Upper lobe of left lung (tissue), 6 donors: ENCODE data around the gene IL1RAPL1. TPM values are rescaled to one million over a fixed set of nuclear protein-coding genes. Genes with fewer than 3 reads are reported as not detected.

ENCODE experiments used
- ATAC-seq, 2 donors: fragments of 200-7000 bp; cut with Tn5 transposase; one replicate each; pipeline ENCODE4 v1.9.1; 2022; ENCODE audit warnings: mild to moderate bottlenecking in 2 of 2, moderate library complexity in 2 of 2; ENCODE audit not compliant: low FRiP score in 2 of 2
- DNase-seq, 2 donors: peaks; one replicate each; pipeline ENCODE4 v3.0.0-alpha.2; 2019 to 2020
- H3K27ac ChIP-seq, 4 donors: fragments of 200-600 bp; sonication (generic); one replicate each; pipeline ENCODE4 v1.5.1; 2016 to 2019
- H3K27me3 ChIP-seq, 4 donors: fragments of 200-600 bp; sonication (generic); one replicate each; pipeline ENCODE4 v1.5.1; 2017 to 2019
- H3K36me3 ChIP-seq, 4 donors: fragments of 200-600 bp; sonication (generic); one replicate each; pipeline ENCODE4 v1.5.1; 2016 to 2019
- H3K4me1 ChIP-seq, 4 donors: fragments of 200-600 bp; sonication (generic); one replicate each; pipeline ENCODE4 v1.5.1; 2018 to 2019
- H3K4me3 ChIP-seq, 4 donors: fragments of 200-600 bp; sonication (generic); one replicate each; pipeline ENCODE4 v1.5.1; 2017 to 2019; ENCODE audit warnings: mild to moderate bottlenecking in 2 of 4, moderate library complexity in 1 of 4
- H3K9me3 ChIP-seq, 4 donors: fragments of 200-600 bp; sonication (generic); one replicate each; pipeline ENCODE4 v1.5.1; 2018 to 2019
- CTCF ChIP-seq, 6 experiments: fragments of 450-650 bp in 4 of 6; fragments of 200-600 bp in 2 of 6; sonication (generic) in 2 of 6; IDR thresholded peaks; one replicate each; pipeline ENCODE4 v1.5.1; 2016 to 2019; ENCODE audit warnings: antibody characterized with exemption in 6 of 6
- EP300 ChIP-seq, 4 donors: sonication (generic); formaldehyde crosslinking; IDR thresholded peaks; one replicate each; pipeline ENCODE4 v1.5.1; 2017; ENCODE audit warnings: antibody characterized with exemption in 4 of 4, control low read depth in 2 of 4
- POLR2A ChIP-seq, 4 donors: fragments of 450-650 bp; IDR thresholded peaks; one replicate each; pipeline ENCODE4 v1.5.1; 2016 to 2017; ENCODE audit warnings: antibody characterized with exemption in 4 of 4, mild to moderate bottlenecking in 2 of 4
- POLR2AphosphoS5 ChIP-seq, 2 donors: sonication (generic); formaldehyde crosslinking; IDR thresholded peaks; one replicate each; pipeline ENCODE4 v1.5.1; 2017; ENCODE audit warnings: antibody characterized with exemption in 2 of 2
- WGBS, 2 donors: methylation state at CpG; one replicate each; pipeline ENCODE4 v1.1.5; 2017 to 2018; 5-methylcytosine and 5-hydroxymethylcytosine counted together
- total RNA-seq, 6 donors: library from RNA; depleted of rRNA in 4 of 6; stranded (reverse); fragments of >200 nt in 4 of 6; gene quantifications; one replicate each; pipeline versions ENCODE4 v1.1.0 to v1.2.1, GENCODE V29; 2016 to 2021
- donor health status: DM: no; HTN: no; CAD: no; lungs with moderate emphysema.
- donor health status: DM: no; HTN: yes; CAD: no; lungs with severe emphysema.

Gene IL1RAPL1
- total RNA-seq, 6 donors from 2014 or later: 0.09 to 0.46 (median 0.33) TPM; not detected in 3

- Histone ChIP-seq H3K4me3 (no peak overlapping the region), H3K27ac (no peak overlapping the region), H3K4me1 (no peaks in the 10 kb centered on the region), H3K27me3 (no peaks in the 10 kb centered on the region), H3K36me3 (no peaks in the 10 kb centered on the region), H3K9me3 (no peaks in the 10 kb centered on the region)
- no peak for ATAC-seq
- DNase-seq: no peak
- WGBS, 2 donors: 38 to 43% methylated on average over 1 of the region's 1 CpG
- TF ChIP-seq EP300 (IDR thresholded peaks at IDR 0.05) (no peak), POLR2A (IDR thresholded peaks at IDR 0.05) (no peak), POLR2AphosphoS5 (IDR thresholded peaks at IDR 0.05) (no peak), CTCF (IDR thresholded peaks at IDR 0.05) (no peak)
Measured at GRCh38 chrX:28997706-28998463, 410.6 kb downstream of the IL1RAPL1 start.

- 36 to 48% methylated on average over 3 of the region's 3 CpGs for WGBS, 2 donors
- Histone ChIP-seq H3K9me3 (no peaks in the 10 kb centered on the region), H3K36me3 (no peaks in the 10 kb centered on the region), H3K27me3 (no peaks in the 10 kb centered on the region), H3K4me3 (no peak overlapping the region), H3K4me1 (no peaks in the 10 kb centered on the region), H3K27ac (no peak overlapping the region)
- ATAC-seq (no peak), DNase-seq (no peak)
- TF ChIP-seq EP300 (IDR thresholded peaks at IDR 0.05): no peak
- no peak for TF ChIP-seq POLR2A (IDR thresholded peaks at IDR 0.05)
- no peak for TF ChIP-seq CTCF (IDR thresholded peaks at IDR 0.05)
- no peak for TF ChIP-seq POLR2AphosphoS5 (IDR thresholded peaks at IDR 0.05)
Measured at GRCh38 chrX:28998609-28999135, 411.4 kb downstream of the IL1RAPL1 start.

GRCh38 chrX:29012867-29013266 is 425.6 kb downstream of the IL1RAPL1 start:
- Histone ChIP-seq H3K9me3 (peaks cover 0 to 7% (median 0%) of the 10 kb centered on the region in 4 donors), H3K4me1 (no peaks in the 10 kb centered on the region), H3K36me3 (no peaks in the 10 kb centered on the region), H3K4me3 (no peak overlapping the region), H3K27ac (no peak overlapping the region), H3K27me3 (no peaks in the 10 kb centered on the region)
- DNase-seq (no peak), ATAC-seq (no peak)
- TF ChIP-seq EP300 (IDR thresholded peaks at IDR 0.05) (no peak), POLR2A (IDR thresholded peaks at IDR 0.05) (no peak), CTCF (IDR thresholded peaks at IDR 0.05) (no peak), POLR2AphosphoS5 (IDR thresholded peaks at IDR 0.05) (no peak)

- Histone ChIP-seq H3K9me3 (no peaks in the 10 kb centered on the region), H3K4me1 (no peaks in the 10 kb centered on the region), H3K4me3 (no peak overlapping the region), H3K27ac (no peak overlapping the region), H3K27me3 (no peaks in the 10 kb centered on the region), H3K36me3 (no peaks in the 10 kb centered on the region)
- DNase-seq: no peak
- ATAC-seq: no peak
- TF ChIP-seq POLR2A (IDR thresholded peaks at IDR 0.05) (no peak), EP300 (IDR thresholded peaks at IDR 0.05) (no peak), POLR2AphosphoS5 (IDR thresholded peaks at IDR 0.05) (no peak), CTCF (IDR thresholded peaks at IDR 0.05) (no peak)
Measured at GRCh38 chrX:29023207-29023606, 436.0 kb downstream of the IL1RAPL1 start.

- 36 to 63% methylated on average over 2 of the region's 2 CpGs for WGBS, 2 donors
- TF ChIP-seq EP300 (IDR thresholded peaks at IDR 0.05) (no peak), POLR2AphosphoS5 (IDR thresholded peaks at IDR 0.05) (no peak), CTCF (IDR thresholded peaks at IDR 0.05) (no peak), POLR2A (IDR thresholded peaks at IDR 0.05) (no peak)
- Histone ChIP-seq H3K9me3 (no peaks in the 10 kb centered on the region), H3K4me3 (no peak overlapping the region), H3K4me1 (no peaks in the 10 kb centered on the region), H3K27ac (no peak overlapping the region), H3K36me3 (no peaks in the 10 kb centered on the region), H3K27me3 (no peaks in the 10 kb centered on the region)
- ATAC-seq (no peak), DNase-seq (no peak)
Measured at GRCh38 chrX:29024871-29025270, 437.6 kb downstream of the IL1RAPL1 start.
